Hematopoietic multipotent progenitor cell treated with erythropoietin and hydrocortisone succinate and interleukin-3 and kit ligand, for 17 days (in vitro differentiated cells): ENCODE results near the gene TRPC3.
"Not testable (repeated sequence)": the region's sequence is repeated elsewhere in the genome, so short reads cannot be mapped to it uniquely, and the experiment has no call there.

ENCODE experiments used
- DNase-seq: peaks from one replicate; pipeline ENCODE4 v3.0.0-alpha.2; 2015; ENCODE audit warnings: low spot score

The TRPC3 gene

GRCh38 chr4:121946644-121947043 is 5.2 kb downstream of the TRPC3 start:
- no peak for DNase-seq

GRCh38 chr4:121943941-121944340 is 7.9 kb downstream of the TRPC3 start:
- DNase-seq: no peak

- DNase-seq: no peak
Measured at GRCh38 chr4:121939690-121940089, 12.2 kb downstream of the TRPC3 start.

- no peak for DNase-seq
Measured at GRCh38 chr4:121938282-121939092, 13.4 kb downstream of the TRPC3 start.

GRCh38 chr4:121936101-121936500 is 15.8 kb downstream of the TRPC3 start:
- no peak for DNase-seq

- no peak for DNase-seq
Measured at GRCh38 chr4:121934635-121935034, 17.2 kb downstream of the TRPC3 start.

GRCh38 chr4:121932212-121932974 is 19.5 kb downstream of the TRPC3 start:
- no peak for DNase-seq

- no peak for DNase-seq
Measured at GRCh38 chr4:121930304-121930703, 21.6 kb downstream of the TRPC3 start.

GRCh38 chr4:121927948-121928347 is 23.9 kb downstream of the TRPC3 start:
- no peak for DNase-seq

GRCh38 chr4:121926490-121926889 is 25.4 kb downstream of the TRPC3 start:
- not testable (repeated sequence) for DNase-seq

- no peak for DNase-seq
Measured at GRCh38 chr4:121923306-121923705, 28.6 kb downstream of the TRPC3 start.

- no peak for DNase-seq
Measured at GRCh38 chr4:121913667-121914066, 38.2 kb downstream of the TRPC3 start.

GRCh38 chr4:121908346-121908745 is 43.5 kb downstream of the TRPC3 start:
- no peak for DNase-seq

GRCh38 chr4:121900132-121900983 is 51.5 kb downstream of the TRPC3 start:
- peak; percentile 31 for DNase-seq

- DNase-seq: no peak
Measured at GRCh38 chr4:121898150-121898549, 53.7 kb downstream of the TRPC3 start.

GRCh38 chr4:121888134-121888533 is 63.7 kb downstream of the TRPC3 start:
- no peak for DNase-seq

GRCh38 chr4:121885115-121885514 is 66.7 kb downstream of the TRPC3 start:
- DNase-seq: no peak

- no peak for DNase-seq
Measured at GRCh38 chr4:121881158-121881557, 70.7 kb downstream of the TRPC3 start.

GRCh38 chr4:121879135-121879534 is 72.7 kb downstream of the TRPC3 start:
- no peak for DNase-seq

GRCh38 chr4:121877041-121877773 is 74.7 kb downstream of the TRPC3 start:
- DNase-seq: no peak

- DNase-seq: no peak
Measured at GRCh38 chr4:121876070-121876469, 75.8 kb downstream of the TRPC3 start.

GRCh38 chr4:121875652-121876051 is 76.2 kb downstream of the TRPC3 start:
- DNase-seq: no peak
